Measurements from ENCODE around the gene RPUSD1.

The RPUSD1 gene

DNA sequence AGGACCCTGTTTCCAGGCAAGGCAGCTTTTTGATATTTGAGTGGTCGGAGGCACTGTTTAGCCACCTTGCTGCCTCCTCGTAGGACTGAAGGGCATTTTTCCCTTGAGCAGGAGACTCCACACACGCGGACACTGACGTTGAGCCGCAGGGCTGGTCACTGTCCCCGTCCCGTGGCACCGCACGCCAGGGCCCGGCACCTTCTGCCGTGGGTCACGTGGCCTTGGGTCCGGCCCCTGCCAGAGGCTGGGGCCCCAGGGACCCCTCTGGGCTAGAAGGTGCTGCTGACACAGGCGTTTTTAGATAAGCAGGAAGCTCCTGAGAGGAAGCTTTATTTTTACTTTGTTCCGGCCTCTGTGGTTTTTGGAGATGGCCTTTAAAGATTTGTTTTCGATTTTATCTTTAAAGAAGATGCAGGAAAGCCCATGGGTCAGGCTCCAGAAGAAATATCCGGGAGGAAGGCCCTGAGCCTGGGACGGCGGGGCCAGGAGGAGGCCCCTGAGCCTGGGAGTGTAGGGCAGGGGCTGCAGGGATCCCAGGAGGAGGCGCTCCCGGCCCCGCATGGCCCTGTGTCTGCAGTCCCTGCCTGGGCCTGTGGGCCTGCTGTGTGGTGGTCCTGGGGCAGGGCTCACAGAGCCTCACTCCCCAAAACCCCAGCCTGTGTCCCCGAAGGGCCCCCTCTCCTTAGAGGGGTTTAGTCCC is 42.8 kb upstream of the RPUSD1 start:
- no peak for DNase-seq (ENCODE audit: low read depth)
- TF ChIP-seq, protein P1, sequence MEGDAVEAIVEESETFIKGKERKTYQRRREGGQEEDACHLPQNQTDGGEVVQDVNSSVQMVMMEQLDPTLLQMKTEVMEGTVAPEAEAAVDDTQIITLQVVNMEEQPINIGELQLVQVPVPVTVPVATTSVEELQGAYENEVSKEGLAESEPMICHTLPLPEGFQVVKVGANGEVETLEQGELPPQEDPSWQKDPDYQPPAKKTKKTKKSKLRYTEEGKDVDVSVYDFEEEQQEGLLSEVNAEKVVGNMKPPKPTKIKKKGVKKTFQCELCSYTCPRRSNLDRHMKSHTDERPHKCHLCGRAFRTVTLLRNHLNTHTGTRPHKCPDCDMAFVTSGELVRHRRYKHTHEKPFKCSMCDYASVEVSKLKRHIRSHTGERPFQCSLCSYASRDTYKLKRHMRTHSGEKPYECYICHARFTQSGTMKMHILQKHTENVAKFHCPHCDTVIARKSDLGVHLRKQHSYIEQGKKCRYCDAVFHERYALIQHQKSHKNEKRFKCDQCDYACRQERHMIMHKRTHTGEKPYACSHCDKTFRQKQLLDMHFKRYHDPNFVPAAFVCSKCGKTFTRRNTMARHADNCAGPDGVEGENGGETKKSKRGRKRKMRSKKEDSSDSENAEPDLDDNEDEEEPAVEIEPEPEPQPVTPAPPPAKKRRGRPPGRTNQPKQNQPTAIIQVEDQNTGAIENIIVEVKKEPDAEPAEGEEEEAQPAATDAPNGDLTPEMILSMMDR (conservative IDR thresholded peaks at IDR 0.05; ENCODE audit: low read depth, low read length) = no peak
- H3K4me3 ChIP-seq (ENCODE audit: low read depth, low read length) = no peak overlapping the region

DNA sequence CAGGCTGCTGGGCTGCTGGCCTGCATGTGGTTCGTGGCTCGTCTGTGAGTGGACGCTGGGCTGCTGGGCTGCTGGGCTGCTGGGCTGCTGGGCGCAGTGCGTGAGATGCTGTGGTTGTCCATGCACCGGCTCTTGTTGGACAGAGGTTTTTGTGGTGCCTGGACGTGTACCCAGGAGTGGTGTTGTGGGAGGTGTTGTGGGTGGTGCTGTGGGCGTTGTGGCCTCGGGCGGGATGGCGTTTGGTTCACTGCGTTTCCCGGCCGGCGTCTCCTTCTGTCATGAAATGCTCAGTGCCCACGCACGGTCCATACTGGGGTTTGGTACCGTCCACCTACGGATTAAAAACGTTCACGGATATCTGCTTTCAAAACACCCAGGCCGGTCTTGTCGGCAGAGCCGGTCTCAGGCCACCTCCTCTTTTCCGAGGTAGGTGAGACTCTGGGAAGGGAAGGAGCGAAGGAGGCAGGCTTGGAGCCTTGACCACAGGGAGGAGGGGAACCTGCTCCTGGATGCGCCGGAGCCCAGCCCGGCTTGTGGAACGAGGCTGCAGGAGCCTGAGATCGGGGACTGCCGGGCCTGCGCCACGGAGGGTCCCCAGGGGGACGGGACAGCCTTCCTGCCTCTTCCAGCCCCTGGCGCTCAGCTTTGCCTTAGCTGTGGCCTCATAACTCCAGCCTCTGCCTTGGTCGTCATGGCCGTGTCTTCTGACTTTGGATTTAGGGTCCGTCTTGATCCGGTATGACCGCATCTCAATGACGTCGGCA is 42.1 kb upstream of the RPUSD1 start:
- TF ChIP-seq, protein P1 (conservative IDR thresholded peaks at IDR 0.05; ENCODE audit: low read depth, low read length) = no peak
- no peak overlapping the region for H3K4me3 ChIP-seq (ENCODE audit: low read depth, low read length)
- DNase-seq (ENCODE audit: low read depth) = no peak

DNA sequence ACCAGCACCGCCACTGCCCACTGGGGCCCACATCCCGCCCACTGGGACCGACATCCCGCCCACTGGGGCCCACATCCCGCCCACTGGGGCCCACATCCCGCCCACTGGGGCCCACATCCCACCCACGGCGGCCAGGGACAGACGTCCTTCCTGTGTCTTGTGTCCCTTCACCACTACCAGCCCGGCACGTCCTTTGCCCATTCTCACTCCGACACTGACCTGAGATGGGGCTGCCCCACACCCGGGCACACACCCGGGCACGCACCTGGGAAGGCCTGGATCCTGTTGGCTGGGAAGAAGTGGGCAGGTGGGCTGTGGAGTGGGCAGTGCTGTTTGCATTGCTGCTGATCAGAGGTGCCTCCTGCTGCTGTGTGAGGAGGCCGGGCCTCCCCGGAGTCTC is 40.7 kb upstream of the RPUSD1 start:
- no peak overlapping the region for H3K4me3 ChIP-seq (ENCODE audit: low read depth, low read length)
- no peak for DNase-seq (ENCODE audit: low read depth)
- TF ChIP-seq, protein P1 (conservative IDR thresholded peaks at IDR 0.05; ENCODE audit: low read depth, low read length) = no peak

DNA sequence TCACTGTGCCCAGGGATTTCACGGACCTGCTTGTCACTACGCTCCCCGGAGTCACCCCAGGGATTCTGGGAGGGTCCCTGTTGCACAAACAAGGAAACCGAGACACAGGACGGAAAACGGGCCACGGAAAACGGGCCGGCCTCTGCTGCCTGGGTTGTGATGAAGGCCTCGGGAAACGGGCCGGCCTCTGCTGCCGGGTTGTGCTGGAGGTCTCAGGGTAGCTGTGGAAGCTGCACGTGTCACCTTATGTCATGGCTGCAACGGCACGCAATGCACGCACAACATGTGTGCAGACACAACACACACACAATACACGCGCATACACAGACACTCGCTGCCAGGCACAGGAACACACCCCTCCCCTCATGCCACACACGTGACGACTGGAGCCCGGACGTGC is 39.3 kb upstream of the RPUSD1 start:
- H3K4me3 ChIP-seq (ENCODE audit: low read depth, low read length) = no peak overlapping the region
- TF ChIP-seq, protein P1 (conservative IDR thresholded peaks at IDR 0.05; ENCODE audit: low read depth, low read length) = no peak
- DNase-seq (ENCODE audit: low read depth) = no peak

DNA sequence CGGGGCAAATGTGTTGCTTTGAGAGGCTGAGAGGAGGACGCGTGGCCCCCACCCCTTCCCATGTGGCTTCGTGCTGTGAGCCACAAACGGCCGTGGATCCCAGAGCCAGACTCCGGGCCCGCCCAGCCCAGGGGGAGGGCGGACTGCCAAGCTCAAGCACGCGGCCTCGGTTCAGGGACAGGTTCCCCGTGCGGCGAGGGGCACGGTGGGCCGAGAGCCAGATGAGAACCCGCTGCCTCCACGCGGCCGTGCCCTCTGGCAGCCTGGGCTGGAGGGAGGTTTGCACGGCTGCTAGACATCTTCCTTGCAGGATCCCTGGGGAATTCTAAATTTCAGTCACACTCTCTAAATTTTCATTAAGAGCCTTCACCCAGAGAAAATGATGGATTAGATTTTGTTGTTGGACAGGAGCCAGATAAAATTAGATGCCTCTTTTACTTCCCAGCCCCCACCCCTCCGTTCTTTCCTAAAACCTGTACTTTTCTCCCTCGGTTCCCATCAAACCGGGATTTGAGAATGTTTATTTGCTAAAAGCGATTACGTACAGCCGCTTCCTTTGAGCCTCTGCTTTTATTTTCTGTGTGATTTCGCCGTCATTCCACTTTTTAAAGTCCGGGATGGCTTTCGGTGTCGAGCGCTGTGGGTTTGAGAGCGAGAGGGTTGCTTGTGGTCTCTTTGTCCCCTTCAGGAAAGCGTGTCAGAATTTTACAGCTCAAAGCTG is 37.3 kb upstream of the RPUSD1 start:
- TF ChIP-seq, protein P1 (conservative IDR thresholded peaks at IDR 0.05; ENCODE audit: low read depth, low read length) = no peak
- no peak overlapping the region for H3K4me3 ChIP-seq (ENCODE audit: low read depth, low read length)
- DNase-seq (ENCODE audit: low read depth) = no peak

DNA sequence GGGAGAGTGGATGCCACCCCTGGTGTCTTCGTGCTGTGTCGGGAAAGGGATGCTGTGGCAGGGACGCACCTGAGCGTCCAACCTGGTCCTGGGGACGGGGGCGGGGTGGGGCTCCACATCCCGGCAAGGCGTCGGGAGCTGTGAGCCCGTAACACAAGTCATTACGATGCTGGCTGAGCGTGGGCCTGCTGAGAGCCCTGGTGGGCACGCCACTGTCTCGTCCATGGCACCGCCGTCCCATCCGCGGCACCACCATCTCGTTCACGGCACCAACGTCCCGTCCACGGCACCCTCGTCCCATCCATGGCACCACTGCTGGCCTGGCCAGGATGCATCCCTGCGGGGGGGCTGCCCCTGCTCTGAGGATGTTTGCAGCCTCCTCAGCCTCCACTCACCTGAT is 36.4 kb upstream of the RPUSD1 start:
- H3K4me3 ChIP-seq (ENCODE audit: low read depth, low read length) = no peak overlapping the region
- TF ChIP-seq, protein P1 (conservative IDR thresholded peaks at IDR 0.05; ENCODE audit: low read depth, low read length) = no peak
- DNase-seq (ENCODE audit: low read depth) = no peak
